ENCODE data around the gene ZNF787.

GRCh38 chr19:56092685-56093631 is 28.1 kb downstream of the ZNF787 start:
- no peak for TF ChIP-seq CTCF (IDR thresholded peaks at IDR 0.05)
- no peak for TF ChIP-seq POLR2A (IDR thresholded peaks at IDR 0.05)

All from thyroid gland (tissue), 4 donors.